Measurements from ENCODE around the gene GHRHR.

- TF ChIP-seq CTCF (IDR thresholded peaks at IDR 0.05) (peak; percentile 83 to 97 (median 93)), POLR2A (IDR thresholded peaks at IDR 0.05) (no peak), POLR2AphosphoS5 (IDR thresholded peaks at IDR 0.05) (no peak)
Observed at GRCh38 chr7:30938435-30939316, 25.1 kb upstream of the GHRHR start.
